Mesendoderm (in vitro differentiated cells): ENCODE data around the gene AIFM3. TPM values are rescaled to one million over a fixed set of nuclear protein-coding genes. Genes with fewer than 3 reads are reported as not detected.

Experiments used
- DNase-seq: peaks from one replicate; pipeline ENCODE4 v3.0.0; 2013
- H2AK5ac ChIP-seq: 2 replicates; pipeline ENCODE4 v1.6.1; 2013; ENCODE audit warnings: low read length, inconsistent platforms
- H2BK120ac ChIP-seq: 2 replicates; pipeline ENCODE4 v1.6.1; 2013; ENCODE audit warnings: low read depth, mild to moderate bottlenecking, low read length, moderate library complexity, mixed read lengths
- H2BK15ac ChIP-seq: replicated peaks from 2 replicates; pipeline ENCODE4 v1.6.1; 2013; ENCODE audit warnings: low read depth, mild to moderate bottlenecking, moderate library complexity
- H2BK5ac ChIP-seq: 2 replicates; pipeline ENCODE4 v1.6.1; 2013; ENCODE audit warnings: low read length, inconsistent platforms
- H3K18ac ChIP-seq: 2 replicates; pipeline ENCODE4 v1.6.1; 2013; ENCODE audit warnings: mild to moderate bottlenecking, low read length, mixed read lengths
- H3K23ac ChIP-seq: one replicate; pipeline ENCODE4 v1.6.1; 2013; ENCODE audit warnings: low read length
- H3K27ac ChIP-seq: 2 replicates; pipeline ENCODE4 v1.5.1; 2013; ENCODE audit warnings: low read depth, mild to moderate bottlenecking, inconsistent platforms, low read length, moderate library complexity
- H3K27me3 ChIP-seq: 2 replicates; pipeline ENCODE4 v1.6.1; 2013; ENCODE audit warnings: low read length, control low read depth, mild to moderate bottlenecking, inconsistent platforms; ENCODE audit not compliant: insufficient read depth, poor library complexity
- H3K36me3 ChIP-seq: 2 replicates; pipeline ENCODE4 v1.6.1; 2013; ENCODE audit warnings: low read length, inconsistent platforms; ENCODE audit not compliant: control insufficient read depth, insufficient read depth
- H3K4ac ChIP-seq: one replicate; pipeline ENCODE4 v1.6.1; 2013; ENCODE audit warnings: low read depth, mild to moderate bottlenecking, low read length, moderate library complexity
- H3K4me1 ChIP-seq: 2 replicates; pipeline ENCODE4 v1.6.1; 2013; ENCODE audit warnings: low read depth, low read length, inconsistent platforms; ENCODE audit not compliant: control insufficient read depth
- H3K4me2 ChIP-seq: 2 replicates; pipeline ENCODE4 v1.6.1; 2013; ENCODE audit warnings: low read length
- H3K4me3 ChIP-seq: 2 replicates; pipeline ENCODE4 v1.5.1; 2013; ENCODE audit warnings: mild to moderate bottlenecking, low read length
- H3K56ac ChIP-seq: one replicate; pipeline ENCODE4 v1.6.1; 2013; ENCODE audit warnings: low read length
- H3K79me1 ChIP-seq: 2 replicates; pipeline ENCODE4 v1.6.1; 2013; ENCODE audit warnings: low read length, inconsistent platforms
- H3K79me2 ChIP-seq: 2 replicates; pipeline ENCODE4 v1.6.1; 2013; ENCODE audit warnings: mild to moderate bottlenecking, low read length; ENCODE audit not compliant: control insufficient read depth, insufficient read depth
- H3K9ac ChIP-seq: 2 replicates; pipeline ENCODE4 v1.6.1; 2013; ENCODE audit warnings: low read length, inconsistent platforms
- H4K5ac ChIP-seq: one replicate; pipeline ENCODE4 v1.6.1; 2013; ENCODE audit warnings: low read length
- H4K8ac ChIP-seq: one replicate; pipeline ENCODE4 v1.6.1; 2013; ENCODE audit warnings: low read depth, mild to moderate bottlenecking, control low read depth, low read length, moderate library complexity
- WGBS: extraction: QIAGEN DNeasy Blood & Tissue Kit; methylation state at CpG from one replicate; pipeline ENCODE4 v1.1.7; 2013; ENCODE audit warnings: low lambda C conversion rate, missing lambda C conversion rate; ENCODE audit not compliant: insufficient coverage; ENCODE audit errors: extremely low coverage; 5-methylcytosine and 5-hydroxymethylcytosine counted together
- polyA plus RNA-seq, 2 experiments: library from polyadenylated mRNA; stranded (reverse); fragments of 200-250 nt; gene quantifications; one replicate each; pipeline ENCODE4 v1.2.3, GENCODE V29; 2013

The AIFM3 gene
- 0.11 TPM for polyA plus RNA-seq (2013, experiment 1 of 2)
- polyA plus RNA-seq (2013, experiment 2 of 2) = 0.27 TPM

GRCh38 chr22:20966883-20967696 is at the start of gene AIFM3:
Gene AIFM3, plus strand, starts transcription at chr22:20967255. Its CDS starts 690 bp downstream, at chr22:20967945.
- H3K27ac ChIP-seq = no peak within 1 kb of the TSS
- H3K79me2 ChIP-seq = no peaks in the 10 kb centered on the region
- H2BK15ac ChIP-seq = no peak within 1 kb of the TSS
- no peaks in the 10 kb centered on the region for H3K79me1 ChIP-seq
- no CpG with 5 or more reads among the region's 22 CpGs for WGBS
- H4K8ac ChIP-seq = no peak within 1 kb of the TSS
- H3K4me3 ChIP-seq = no peak within 1 kb of the TSS
- no peak for DNase-seq
- no peak within 1 kb of the TSS for H3K9ac ChIP-seq
- H4K5ac ChIP-seq = no peak within 1 kb of the TSS
- peaks cover 2% of the 10 kb centered on the region for H3K4me1 ChIP-seq
- H3K4me2 ChIP-seq = no peak within 1 kb of the TSS
- no peak within 1 kb of the TSS for H3K56ac ChIP-seq
- no peak within 1 kb of the TSS for H2AK5ac ChIP-seq
- no peak within 1 kb of the TSS for H2BK5ac ChIP-seq
- H3K4ac ChIP-seq = no peak within 1 kb of the TSS
- H2BK120ac ChIP-seq = no peak within 1 kb of the TSS
- no peaks in the 10 kb centered on the region for H3K36me3 ChIP-seq
- no peak within 1 kb of the TSS for H3K18ac ChIP-seq
- H3K23ac ChIP-seq = no peak within 1 kb of the TSS
- H3K27me3 ChIP-seq = peaks cover 12% of the 10 kb centered on the region

GRCh38 chr22:20918663-20919218 is 48.3 kb upstream of the AIFM3 start:
- Histone ChIP-seq H3K18ac (no peak overlapping the region), H3K4me2 (peak overlapping the region; percentile 76), H3K36me3 (no peaks in the 10 kb centered on the region), H3K79me1 (no peaks in the 10 kb centered on the region), H3K4ac (no peak overlapping the region), H3K79me2 (peaks cover 62% of the 10 kb centered on the region), H2BK15ac (no peak overlapping the region), H3K27ac (no peak overlapping the region), H3K4me1 (peaks cover 4% of the 10 kb centered on the region), H2BK5ac (no peak overlapping the region), H2AK5ac (no peak overlapping the region), H3K23ac (no peak overlapping the region), H4K8ac (no peak overlapping the region), H2BK120ac (no peak overlapping the region), H3K27me3 (no peaks in the 10 kb centered on the region), H4K5ac (no peak overlapping the region), H3K4me3 (peak overlapping the region; percentile 49), H3K9ac (peak overlapping the region; percentile 83), H3K56ac (peak overlapping the region; percentile 76)
- no peak for DNase-seq
- no CpG with 5 or more reads among the region's 19 CpGs for WGBS

- DNase-seq = no peak
- Histone ChIP-seq H3K4me3 (no peak overlapping the region), H2BK120ac (no peak overlapping the region), H3K79me2 (peaks cover 72% of the 10 kb centered on the region), H2BK15ac (no peak overlapping the region), H3K23ac (no peak overlapping the region), H2BK5ac (no peak overlapping the region), H3K56ac (no peak overlapping the region), H3K4ac (no peak overlapping the region), H3K36me3 (no peaks in the 10 kb centered on the region), H4K5ac (no peak overlapping the region), H3K27me3 (no peaks in the 10 kb centered on the region), H3K18ac (no peak overlapping the region), H3K4me1 (peaks cover 4% of the 10 kb centered on the region), H3K79me1 (no peaks in the 10 kb centered on the region), H3K9ac (peak overlapping the region; percentile 54), H3K27ac (no peak overlapping the region), H4K8ac (no peak overlapping the region), H2AK5ac (no peak overlapping the region), H3K4me2 (peak overlapping the region; percentile 37)
- WGBS = no CpG with 5 or more reads among the region's 4 CpGs
Observed at GRCh38 chr22:20919718-20920117, 47.3 kb upstream of the AIFM3 start.

- Histone ChIP-seq H4K8ac (no peak overlapping the region), H2AK5ac (no peak overlapping the region), H3K9ac (peak overlapping the region; percentile 53), H2BK5ac (no peak overlapping the region), H3K4me2 (peak overlapping the region; percentile 45), H3K23ac (no peak overlapping the region), H3K4ac (no peak overlapping the region), H3K36me3 (no peaks in the 10 kb centered on the region), H3K27ac (no peak overlapping the region), H2BK15ac (no peak overlapping the region), H3K4me1 (peaks cover 4% of the 10 kb centered on the region), H3K18ac (no peak overlapping the region), H3K27me3 (no peaks in the 10 kb centered on the region), H4K5ac (no peak overlapping the region), H3K56ac (peak overlapping the region; percentile 76), H3K79me2 (peaks cover 82% of the 10 kb centered on the region), H2BK120ac (no peak overlapping the region), H3K79me1 (no peaks in the 10 kb centered on the region), H3K4me3 (no peak overlapping the region)
- DNase-seq = no peak
- no CpG with 5 or more reads among the region's 3 CpGs for WGBS
Observed at GRCh38 chr22:20920881-20921203, 46.2 kb upstream of the AIFM3 start.

- no peak overlapping the region for H2AK5ac ChIP-seq
- no peak overlapping the region for H3K4me2 ChIP-seq
- H2BK15ac ChIP-seq = no peak overlapping the region
- H3K79me1 ChIP-seq = no peaks in the 10 kb centered on the region
- H3K79me2 ChIP-seq = peaks cover 95% of the 10 kb centered on the region
- no peak overlapping the region for H2BK5ac ChIP-seq
- H3K36me3 ChIP-seq = no peaks in the 10 kb centered on the region
- DNase-seq = peak; percentile 32
- H3K9ac ChIP-seq = no peak overlapping the region
- no peak overlapping the region for H3K27ac ChIP-seq
- WGBS = no CpG with 5 or more reads among the region's 3 CpGs
- H3K4me3 ChIP-seq = no peak overlapping the region
- H3K18ac ChIP-seq = no peak overlapping the region
- H3K56ac ChIP-seq = no peak overlapping the region
- H4K8ac ChIP-seq = no peak overlapping the region
- H4K5ac ChIP-seq = no peak overlapping the region
- H2BK120ac ChIP-seq = no peak overlapping the region
- no peaks in the 10 kb centered on the region for H3K27me3 ChIP-seq
- peaks cover 4% of the 10 kb centered on the region for H3K4me1 ChIP-seq
- H3K23ac ChIP-seq = no peak overlapping the region
- H3K4ac ChIP-seq = no peak overlapping the region
Observed at GRCh38 chr22:20922141-20922751, 44.8 kb upstream of the AIFM3 start.
